Ovary (tissue), 9 donors: ENCODE data around the gene KLHDC8B. TPM values are rescaled to one million over a fixed set of nuclear protein-coding genes. Genes with fewer than 3 reads are reported as not detected.

Source experiments
- DNase-seq, 5 donors: peaks; one replicate each; pipeline ENCODE4 v3.0.0-alpha.2; 2019 to 2020
- H3K27ac ChIP-seq, 2 donors: fragments of 200-600 bp; one replicate each; pipeline versions ENCODE4 v1.5.1 to v1.8.0; 2019 to 2022
- H3K27me3 ChIP-seq: fragments of 200-600 bp; one replicate; pipeline ENCODE4 v1.8.0; 2022
- H3K36me3 ChIP-seq: fragments of 200-600 bp; sonication (generic); one replicate; pipeline ENCODE4 v1.5.1; 2019
- H3K4me1 ChIP-seq: one replicate; pipeline ENCODE4 v1.8.1; 2013; ENCODE audit warnings: mild to moderate bottlenecking, moderate library complexity; ENCODE audit not compliant: insufficient read depth
- H3K4me3 ChIP-seq: fragments of 200-600 bp; sonication (generic); one replicate; pipeline ENCODE4 v1.5.1; 2017
- H3K9me3 ChIP-seq, 2 donors: fragments of 200-600 bp in 1 of 2; sonication (generic) in 1 of 2; one replicate each; pipeline versions ENCODE4 v1.5.1 to v1.8.1; 2013 to 2019; ENCODE audit warnings: mild to moderate bottlenecking in 1 of 2, moderate library complexity in 1 of 2
- CTCF ChIP-seq, 3 donors: fragments of 450-650 bp in 2 of 3; fragments of 200-600 bp in 1 of 3; IDR thresholded peaks; one replicate each; pipeline versions ENCODE4 v1.5.1 to v1.8.0; 2016 to 2022; ENCODE audit warnings: antibody characterized with exemption in 3 of 3, mild to moderate bottlenecking in 1 of 3
- EP300 ChIP-seq: sonication (generic); formaldehyde crosslinking; IDR thresholded peaks from one replicate; pipeline ENCODE4 v1.6.1; 2017; ENCODE audit warnings: antibody characterized with exemption
- POLR2A ChIP-seq: fragments of 450-650 bp; IDR thresholded peaks from one replicate; pipeline ENCODE4 v1.6.1; 2017; ENCODE audit warnings: antibody characterized with exemption, mild to moderate bottlenecking, moderate library complexity
- whole genome bisulfite sequencing, 3 donors: extraction: QIAGEN DNeasy Blood & Tissue Kit in 1 of 3; methylation state at CpG; one replicate each; pipeline versions ENCODE4 v1.1.5 to v1.1.7; 2013 to 2017; 5-methylcytosine and 5-hydroxymethylcytosine counted together
- intact Hi-C, 4 donors: fragments of 100-400 bp; cut with DNase I; formaldehyde crosslinking; loops; one replicate each; pipeline versions ENCODE4 v1.11.0 to v1.15.1; 2022 to 2023
- polyA plus RNA-seq, 2 donors: library from polyadenylated mRNA; stranded (reverse); fragments of 200-250 nt in 1 of 2; fragments of 350-450 nt in 1 of 2; fragmentation: Illumina TruSeq in 1 of 2; extraction: RNeasy Lipid Tissue Mini Kit (QIAGEN cat#74804) in 1 of 2; gene quantifications; one replicate each; pipeline ENCODE4 v1.2.3, GENCODE V29; 2013 to 2014
- total RNA-seq, 7 donors: library from RNA; depleted of rRNA in 2 of 7; stranded (reverse); fragments of >200 nt in 2 of 7; fragmentation: NEBNext Ultra II Directional in 3 of 7; extraction: Animal tissue kit (Norgen Biotek cat#: 25700) in 3 of 7; gene quantifications; one replicate each; pipeline versions ENCODE4 v1.1.0 to v1.2.4, GENCODE V29; 2016 to 2023
- donor health status: DM: no; HTN: no; CAD: no; lungs with moderate emphysema.
- donor health status: DM: no; HTN: no; CAD: no.
- donor health status: Bipolar disorder and iron deficiency.
- donor health status: DM: yes; HTN: yes; CAD: no.
- donor health status: DM: no; HTN: no; CAD: no.
- donor health status: DM: yes; HTN: yes; CAD: no.

The KLHDC8B gene
- total and polyA plus RNA-seq, 9 donors: 67.1 to 244 (median 109) TPM

- intact Hi-C loops: loop anchor here (5.0 to 10.0 kb wide), 4 partner anchors 101 to 271 kb away; partner anchors contain the start of genes C3orf62 (in 4 of the 4) and USP4 (in 1 of the 4)
- TF ChIP-seq EP300: no peak
- no peak for TF ChIP-seq POLR2A
- no peak for TF ChIP-seq CTCF (IDR thresholded peaks at IDR 0.05)
- H3K9me3 ChIP-seq: no peaks in the 10 kb centered on the region
- peak overlapping the region; percentile 19 for H3K4me3 ChIP-seq
- DNase-seq: peak in 1 of 5 donors; percentile 51
- H3K27me3 ChIP-seq: no peaks in the 10 kb centered on the region
- peak overlapping the region; percentile 75 to 89 for H3K27ac ChIP-seq
- 7 to 10% (median 8%) methylated on average over 4 of the region's 4 CpGs for WGBS, 3 donors
- H3K36me3 ChIP-seq: no peaks in the 10 kb centered on the region
- peaks cover 14% of the 10 kb centered on the region for H3K4me1 ChIP-seq
Observed at GRCh38 chr3:49173792-49174170, 2.4 kb downstream of the KLHDC8B start.

- H3K36me3 ChIP-seq: no peaks in the 10 kb centered on the region
- intact Hi-C loops: loop anchor here (5.0 to 10.0 kb wide), 4 partner anchors 100 to 270 kb away; partner anchors contain the start of genes C3orf62 (in 4 of the 4) and USP4 (in 1 of the 4)
- H3K9me3 ChIP-seq: no peaks in the 10 kb centered on the region
- H3K27me3 ChIP-seq: no peaks in the 10 kb centered on the region
- peak overlapping the region; percentile 35 to 89 for H3K27ac ChIP-seq
- 85 to 97% (median 92%) methylated on average over 9 of the region's 9 CpGs for WGBS, 3 donors
- DNase-seq: no peak
- H3K4me3 ChIP-seq: no peak overlapping the region
- TF ChIP-seq CTCF (IDR thresholded peaks at IDR 0.05) (no peak), POLR2A (no peak), EP300 (no peak)
- H3K4me1 ChIP-seq: peaks cover 14% of the 10 kb centered on the region
Observed at GRCh38 chr3:49174397-49174985, 3.1 kb downstream of the KLHDC8B start.

- no peak for DNase-seq
- TF ChIP-seq EP300: no peak
- TF ChIP-seq POLR2A: no peak
- no peak for TF ChIP-seq CTCF (IDR thresholded peaks at IDR 0.05)
- Histone ChIP-seq H3K4me1 (peaks cover 14% of the 10 kb centered on the region), H3K9me3 (no peaks in the 10 kb centered on the region), H3K27ac (no peak overlapping the region), H3K27me3 (no peaks in the 10 kb centered on the region), H3K4me3 (no peak overlapping the region), H3K36me3 (no peaks in the 10 kb centered on the region)
- intact Hi-C loops: loop anchor here in 3 of 4 donors (10.0 kb wide), 2 partner anchors 99 to 269 kb away; partner anchors contain the start of gene C3orf62 (in 1 of the 3)
- WGBS, 3 donors: 79 to 88% (median 80%) methylated on average over 8 of the region's 8 CpGs
Observed at GRCh38 chr3:49175530-49175929, 4.1 kb downstream of the KLHDC8B start.

GRCh38 chr3:49177073-49177472 lies 5.7 kb downstream of the KLHDC8B start:
- no peak for TF ChIP-seq POLR2A
- no peak for TF ChIP-seq EP300
- TF ChIP-seq CTCF (IDR thresholded peaks at IDR 0.05): no peak
- H3K27me3 ChIP-seq: no peaks in the 10 kb centered on the region
- no peak for DNase-seq
- H3K27ac ChIP-seq: no peak overlapping the region
- H3K9me3 ChIP-seq: no peaks in the 10 kb centered on the region
- H3K4me3 ChIP-seq: no peak overlapping the region
- no peaks in the 10 kb centered on the region for H3K36me3 ChIP-seq
- peaks cover 14% of the 10 kb centered on the region for H3K4me1 ChIP-seq
- WGBS, 3 donors: 71 to 79% (median 74%) methylated on average over 2 of the region's 2 CpGs
- intact Hi-C loops: loop anchor here in 3 of 4 donors (10.0 kb wide), 2 partner anchors 98 to 268 kb away; partner anchors contain the start of gene C3orf62 (in 1 of the 3)
